SK-N-SH (cell line): ENCODE results near the gene MAPK13. TPM values are rescaled to one million over a fixed set of nuclear protein-coding genes. Genes with fewer than 3 reads are reported as not detected.
A peak's percentile ranks its signal among the peaks of the same experiment; 100 is the strongest.
"Not testable (repeated sequence)": the region's sequence is repeated elsewhere in the genome, so short reads cannot be mapped to it uniquely, and the experiment has no call there.

ENCODE experiments used
- CTCF ChIA-PET: fragments of 300-600, 350-600 bp; formaldehyde crosslinking; extraction: SDS; loops from one replicate; lab custom pipeline; 2021; lab: Yijun Ruan, JAX
- POLR2A ChIA-PET: fragments of 350-600 bp; sonication (Branson Sonifier 250); formaldehyde crosslinking; extraction: SDS; loops from one replicate; lab custom pipeline; 2020; ENCODE audit warnings: antibody characterized with exemption, inconsistent platforms; lab: Yijun Ruan, JAX
- DNase-seq: peaks from one replicate; pipeline ENCODE4 v3.0.0; 2012
- H2AFZ ChIP-seq: fragments of 200-600 bp; sonication (generic); 2 replicates; pipeline ENCODE4 v1.8.1; 2016; ENCODE audit warnings: antibody characterized with exemption, mild to moderate bottlenecking, low read depth
- H3F3A ChIP-seq: fragments of 200-600 bp; sonication (generic); replicated peaks from 2 replicates; pipeline ENCODE3; 2016; ENCODE audit warnings: antibody characterized with exemption, mild to moderate bottlenecking; ENCODE audit not compliant: insufficient read depth
- H3K27ac ChIP-seq, 2 experiments: fragments of 200-500 bp in 1 of 2; fragments of 200-600 bp in 1 of 2; sonication (Bioruptor generic) in 1 of 2; sonication (generic), shearing (Covaris generic) in 1 of 2; 2 replicates each; pipeline versions ENCODE4 v1.5.1 to v1.6.1; 2014 to 2016; ENCODE audit warnings: low read depth in 2 of 2, inconsistent platforms in 1 of 2, low read length in 1 of 2, mild to moderate bottlenecking in 1 of 2, mixed read lengths in 1 of 2
- H3K27me3 ChIP-seq: fragments of 200-600 bp; sonication (generic), shearing (Covaris generic); 2 replicates; pipeline ENCODE4 v1.6.1; 2016; ENCODE audit warnings: mixed run types; ENCODE audit not compliant: insufficient read depth
- H3K36me3 ChIP-seq, 2 experiments: fragments of 200-500 bp in 1 of 2; fragments of 200-600 bp in 1 of 2; sonication (Bioruptor generic) in 1 of 2; sonication (generic) in 1 of 2; replicated peaks in 1 of 2; 2 replicates each; pipeline versions ENCODE3 to v1.5.1; 2014 to 2016; ENCODE audit warnings: low read length in 1 of 2, mild to moderate bottlenecking in 1 of 2; ENCODE audit not compliant: insufficient read depth in 2 of 2, control insufficient read depth in 1 of 2
- H3K4me1 ChIP-seq, 2 experiments: fragments of 200-500 bp in 1 of 2; fragments of 200-600 bp in 1 of 2; sonication (Bioruptor generic) in 1 of 2; sonication (generic), shearing (Covaris generic) in 1 of 2; 2 replicates each; pipeline versions ENCODE4 v1.5.1 to v1.6.1; 2014 to 2016; ENCODE audit warnings: low read depth in 1 of 2, low read length in 1 of 2, mixed run types in 1 of 2; ENCODE audit not compliant: insufficient read depth in 2 of 2, control insufficient read depth in 1 of 2
- H3K4me2 ChIP-seq: fragments of 200-600 bp; sonication (generic), shearing (Covaris generic); 2 replicates; pipeline ENCODE4 v1.6.1; 2017; ENCODE audit warnings: mixed run types
- H3K4me3 ChIP-seq, 2 experiments: fragments of 200-500 bp in 1 of 2; fragments of 200-600 bp in 1 of 2; sonication (Bioruptor generic) in 1 of 2; sonication (generic), shearing (Covaris generic) in 1 of 2; 2 replicates each; pipeline versions ENCODE4 v1.5.1 to v1.8.1; 2014 to 2016; ENCODE audit warnings: low read depth in 2 of 2, inconsistent platforms in 1 of 2, low read length in 1 of 2, mild to moderate bottlenecking in 1 of 2, mixed read lengths in 1 of 2, moderate library complexity in 1 of 2
- H3K79me2 ChIP-seq: fragments of 200-600 bp; sonication (generic); 2 replicates; pipeline ENCODE4 v1.8.1; 2017; ENCODE audit warnings: mild to moderate bottlenecking; ENCODE audit not compliant: insufficient read depth
- H3K9ac ChIP-seq: fragments of 200-600 bp; sonication (generic); 2 replicates; pipeline ENCODE4 v1.6.1; 2017; ENCODE audit warnings: mixed run types
- H3K9me2 ChIP-seq: fragments of 200-600 bp; sonication (generic); 2 replicates; pipeline ENCODE4 v1.6.1; 2017; ENCODE audit warnings: mixed run types
- H3K9me3 ChIP-seq: fragments of 200-600 bp; sonication (generic); 2 replicates; pipeline ENCODE4 v1.6.1; 2017; ENCODE audit warnings: mixed run types, mild to moderate bottlenecking, moderate library complexity
- H4K20me1 ChIP-seq: fragments of 200-600 bp; sonication (generic); 2 replicates; pipeline ENCODE4 v1.6.1; 2017; ENCODE audit warnings: mild to moderate bottlenecking, mixed run types; ENCODE audit not compliant: insufficient read depth
- CHD2 ChIP-seq: fragments of 150-350 bp; IDR thresholded peaks from 2 replicates; pipeline ENCODE4 v1.6.1; 2018; ENCODE audit warnings: low read length; ENCODE audit not compliant: partially characterized antibody
- CTCF ChIP-seq: fragments of 200-600 bp; sonication (generic); IDR thresholded peaks from 2 replicates; pipeline ENCODE4 v1.6.1; 2017; ENCODE audit warnings: antibody characterized with exemption, mild to moderate bottlenecking, moderate library complexity
- ELF1 ChIP-seq: IDR thresholded peaks from 2 replicates; pipeline ENCODE4 v1.4.0; 2012
- FOXM1 ChIP-seq: IDR thresholded peaks from 2 replicates; pipeline ENCODE4 v1.4.0; 2012; ENCODE audit warnings: low read depth, mild to moderate bottlenecking
- MEF2A ChIP-seq: IDR thresholded peaks from 2 replicates; pipeline ENCODE4 v1.4.0; 2012; ENCODE audit warnings: low read depth, borderline replicate concordance
- RAD21 ChIP-seq: IDR thresholded peaks from 2 replicates; pipeline ENCODE4 v1.6.1; 2012; ENCODE audit warnings: mild to moderate bottlenecking, low read length
- RCOR1 ChIP-seq: fragments of 150-350 bp; IDR thresholded peaks from 2 replicates; pipeline ENCODE4 v1.6.1; 2017; ENCODE audit warnings: antibody characterized with exemption, low read length
- SMC3 ChIP-seq: IDR thresholded peaks from 2 replicates; pipeline ENCODE4 v1.6.1; 2012; ENCODE audit warnings: low read depth, low read length, improper control_type of control experiment
- TEAD4 ChIP-seq: IDR thresholded peaks from 2 replicates; pipeline ENCODE4 v1.4.0; 2012; ENCODE audit warnings: mild to moderate bottlenecking, borderline replicate concordance; ENCODE audit not compliant: insufficient read depth
- USF1 ChIP-seq: IDR thresholded peaks from 2 replicates; pipeline ENCODE4 v1.4.0; 2012; ENCODE audit warnings: low read depth, borderline replicate concordance
- WGBS: methylation state at CpG from one replicate; pipeline ENCODE4 v1.1.6; 2017; ENCODE audit warnings: low lambda C conversion rate; 5-methylcytosine and 5-hydroxymethylcytosine counted together
- polyA plus RNA-seq, 3 experiments: library from polyadenylated mRNA; depleted of rRNA; stranded (reverse); fragments of >200 nt; gene quantifications; 2 replicates each; pipeline ENCODE4 v1.2.3, GENCODE V29; 2012

The MAPK13 gene
- polyA plus RNA-seq, 1 of the 3 experiments (the other 2 are of a cell fraction), result 2.3 TPM

GRCh38 chr6:36122495-36123269 lies 7.6 kb upstream of the MAPK13 start:
- no peaks in the 10 kb centered on the region for H3K79me2 ChIP-seq
- H3F3A ChIP-seq, result peaks cover 4% of the 10 kb centered on the region
- H3K27ac ChIP-seq, result no peak overlapping the region; a peak in 1 of 4 replicates
- H3K9ac ChIP-seq, result no peak overlapping the region
- POLR2A ChIA-PET, result interaction anchor here (1.2 kb wide), 1 partner anchor 9 kb away, joined by 3 read pairs; no protein-coding TSS in a partner anchor
- no peaks in the 10 kb centered on the region for H3K36me3 ChIP-seq
- H3K4me3 ChIP-seq, result no peak overlapping the region
- CTCF ChIA-PET, result interaction anchor here (1.0 to 3.3 kb wide), 10 partner anchors 9 to 238 kb away, joined by 3 to 17 read pairs (median 7); partner anchors contain the start of gene MAPK14
- peaks cover 0 to 24% of the 10 kb centered on the region in 2 experiments; a peak in 1 of 4 replicates for H3K4me1 ChIP-seq
- TF ChIP-seq FOXM1, result no peak
- no peak for TF ChIP-seq RCOR1
- TF ChIP-seq USF1, result no peak
- no peak for TF ChIP-seq ELF1
- TF ChIP-seq, all 33 proteins: peak for 0
- Histone ChIP-seq H3K4me2 (no peak overlapping the region), H3K9me3 (no peaks in the 10 kb centered on the region), H4K20me1 (no peaks in the 10 kb centered on the region), H3K9me2 (no peaks in the 10 kb centered on the region), H2AFZ (no peak overlapping the region), H3K27me3 (no peaks in the 10 kb centered on the region)
- WGBS, result 90% methylated on average over 11 of the region's 11 CpGs
- no peak for DNase-seq

GRCh38 chr6:36123270-36124139 lies 6.8 kb upstream of the MAPK13 start:
- peaks cover 0 to 28% of the 10 kb centered on the region in 2 experiments; a peak in 1 of 4 replicates for H3K4me1 ChIP-seq
- H3K27me3 ChIP-seq, result no peaks in the 10 kb centered on the region
- no peaks in the 10 kb centered on the region for H3K79me2 ChIP-seq
- TF ChIP-seq SMC3, result peak; percentile 87
- peak; percentile 79 for TF ChIP-seq RAD21
- peak; percentile 66 for TF ChIP-seq CTCF
- TF ChIP-seq CHD2, result peak; percentile 91
- no peak for TF ChIP-seq TEAD4
- TF ChIP-seq MEF2A, result no peak
- TF ChIP-seq RCOR1, result no peak
- TF ChIP-seq, all 33 proteins: peak for 4
- Histone ChIP-seq H3K4me3 (no peak overlapping the region), H3K4me2 (no peak overlapping the region), H3K36me3 (no peaks in the 10 kb centered on the region), H3K27ac (no peak overlapping the region), H3K9me2 (no peaks in the 10 kb centered on the region), H4K20me1 (no peaks in the 10 kb centered on the region), H3K9me3 (no peaks in the 10 kb centered on the region), H3F3A (peaks cover 4% of the 10 kb centered on the region), H3K9ac (no peak overlapping the region), H2AFZ (no peak overlapping the region)
- POLR2A ChIA-PET, result no interaction called here
- CTCF ChIA-PET, result interaction anchor here (0.6 to 3.3 kb wide), 18 partner anchors 10 to 1025 kb away, joined by 3 to 17 read pairs (median 3); partner anchors contain the start of gene BRPF3
- WGBS, result 44% methylated on average over 10 of the region's 10 CpGs
- peak; percentile 89 for DNase-seq

GRCh38 chr6:36124346-36124745 lies 6.0 kb upstream of the MAPK13 start:
- peaks cover 0 to 29% of the 10 kb centered on the region in 2 experiments; a peak in 1 of 4 replicates for H3K4me1 ChIP-seq
- 75% methylated on average over 8 of the region's 8 CpGs for WGBS
- H3F3A ChIP-seq, H3K36me3 ChIP-seq, H3K27me3 ChIP-seq, H3K4me2 ChIP-seq, H3K9me2 ChIP-seq, POLR2A ChIA-PET, H3K9me3 ChIP-seq, DNase-seq, H3K9ac ChIP-seq, H2AFZ ChIP-seq, H3K79me2 ChIP-seq, H4K20me1 ChIP-seq, H3K27ac ChIP-seq, H3K4me3 ChIP-seq: not testable (repeated sequence)
- CTCF ChIA-PET, result interaction anchor here (0.6 to 3.3 kb wide), 16 partner anchors 9 to 1026 kb away, joined by 3 to 17 read pairs (median 3); partner anchors contain the start of gene BRPF3
